Uterus (tissue), 4 donors: ENCODE data around the gene LIG3. TPM values are rescaled to one million over a fixed set of nuclear protein-coding genes. Genes with fewer than 3 reads are reported as not detected.

Source experiments
- DNase-seq, 2 donors: peaks; one replicate each; pipeline ENCODE4 v3.0.0-alpha.2; 2019 to 2020
- H3K27ac ChIP-seq, 2 donors: fragments of 200-600 bp; sonication (generic); 1 replicate in 1 of 2; 2 replicates in 1 of 2; pipeline ENCODE4 v1.5.1; 2016 to 2018
- H3K27me3 ChIP-seq, 2 donors: fragments of 200-600 bp; sonication (generic); one replicate each; pipeline ENCODE4 v1.5.1; 2018 to 2019; ENCODE audit warnings: control low read depth in 1 of 2
- H3K36me3 ChIP-seq, 2 donors: fragments of 200-600 bp; sonication (generic); one replicate each; pipeline ENCODE4 v1.5.1; 2019; ENCODE audit warnings: control low read depth in 1 of 2
- H3K4me1 ChIP-seq, 2 donors: fragments of 200-600 bp; sonication (generic); one replicate each; pipeline ENCODE4 v1.5.1; 2018 to 2019; ENCODE audit warnings: control low read depth in 1 of 2
- H3K4me3 ChIP-seq, 2 donors: fragments of 200-600 bp; sonication (generic); 1 replicate in 1 of 2; 2 replicates in 1 of 2; pipeline ENCODE4 v1.5.1; 2018 to 2019; ENCODE audit warnings: mild to moderate bottlenecking in 1 of 2
- H3K9me3 ChIP-seq, 2 donors: fragments of 200-600 bp; sonication (generic); one replicate each; pipeline ENCODE4 v1.5.1; 2019; ENCODE audit warnings: control low read depth in 1 of 2
- CTCF ChIP-seq, 4 experiments: fragments of 200-600 bp in 2 of 4; fragments of 450-650 bp in 2 of 4; sonication (generic) in 2 of 4; IDR thresholded peaks; one replicate each; pipeline ENCODE4 v1.5.1; 2016 to 2019; ENCODE audit warnings: antibody characterized with exemption in 4 of 4, mild to moderate bottlenecking in 2 of 4, moderate library complexity in 1 of 4
- POLR2A ChIP-seq, 2 donors: fragments of 450-650 bp; IDR thresholded peaks; one replicate each; pipeline ENCODE4 v1.6.1; 2016; ENCODE audit warnings: antibody characterized with exemption in 2 of 2, mild to moderate bottlenecking in 1 of 2, moderate library complexity in 1 of 2
- intact Hi-C: fragments of 100-400 bp; cut with DNase I; formaldehyde crosslinking; loops from one replicate; pipeline ENCODE4 v1.15.1; 2023; ENCODE audit warnings: low total_unique reads
- total RNA-seq, 4 donors: library from RNA; depleted of rRNA in 3 of 4; stranded (reverse); fragments of >200 nt in 3 of 4; gene quantifications; one replicate each; pipeline versions ENCODE4 v1.1.0 to v1.2.4, GENCODE V29; 2014 to 2023
- donor health status: DM: yes; HTN: yes; CAD: no.

Gene LIG3
- total RNA-seq, 4 donors from 2014 or later = 11.5 to 108 (median 57.0) TPM

GRCh38 chr17:35052780-35053179, 72.5 kb downstream of the LIG3 start:
- no peak overlapping the region for H3K27ac ChIP-seq
- intact Hi-C loops = no loop called here
- no peaks in the 10 kb centered on the region for H3K9me3 ChIP-seq
- no peaks in the 10 kb centered on the region for H3K36me3 ChIP-seq
- TF ChIP-seq POLR2A (IDR thresholded peaks at IDR 0.05) (no peak), CTCF (IDR thresholded peaks at IDR 0.05) (no peak)
- H3K4me3 ChIP-seq = no peak overlapping the region
- H3K27me3 ChIP-seq = no peaks in the 10 kb centered on the region
- no peak for DNase-seq
- H3K4me1 ChIP-seq = no peaks in the 10 kb centered on the region

GRCh38 chr17:35053204-35053603, 72.9 kb downstream of the LIG3 start:
- Histone ChIP-seq H3K9me3 (no peaks in the 10 kb centered on the region), H3K36me3 (no peaks in the 10 kb centered on the region), H3K4me1 (no peaks in the 10 kb centered on the region), H3K27me3 (no peaks in the 10 kb centered on the region), H3K27ac (no peak overlapping the region), H3K4me3 (no peak overlapping the region)
- intact Hi-C loops = no loop called here
- no peak for TF ChIP-seq CTCF (IDR thresholded peaks at IDR 0.05)
- no peak for DNase-seq

- Histone ChIP-seq H3K4me1 (no peaks in the 10 kb centered on the region), H3K36me3 (no peaks in the 10 kb centered on the region), H3K9me3 (no peaks in the 10 kb centered on the region), H3K27me3 (no peaks in the 10 kb centered on the region), H3K27ac (no peak overlapping the region), H3K4me3 (no peak overlapping the region)
- no peak for DNase-seq
- TF ChIP-seq POLR2A (IDR thresholded peaks at IDR 0.05) (no peak), CTCF (IDR thresholded peaks at IDR 0.05) (no peak)
- intact Hi-C loops = no loop called here
Measured at GRCh38 chr17:35056013-35056412, 75.7 kb downstream of the LIG3 start.

- no peak for TF ChIP-seq CTCF (IDR thresholded peaks at IDR 0.05)
- TF ChIP-seq POLR2A (IDR thresholded peaks at IDR 0.05) = no peak
- H3K4me3 ChIP-seq = no peak overlapping the region
- H3K27ac ChIP-seq = no peak overlapping the region
- DNase-seq = no peak
- H3K27me3 ChIP-seq = no peaks in the 10 kb centered on the region
- no peaks in the 10 kb centered on the region for H3K9me3 ChIP-seq
- no peaks in the 10 kb centered on the region for H3K36me3 ChIP-seq
- intact Hi-C loops = no loop called here
- H3K4me1 ChIP-seq = no peaks in the 10 kb centered on the region
Measured at GRCh38 chr17:35057332-35057915, 77.1 kb downstream of the LIG3 start.

Other genes with a start within 250 kb of the LIG3 start
- 1 to 10 TPM in 3 of 4 donors, under 1 TPM in 1; 0.77 to 9.3 (median 7.1) TPM for gene CCT6B, start 19.1 kb upstream of the LIG3 start, total RNA-seq
- 10 to 100 TPM in 3 of 4 donors, 1 to 10 TPM in 1; 1.5 to 19.5 (median 16.1) TPM for gene ZNF830, start 19.0 kb upstream of the LIG3 start, total RNA-seq
- gene RFFL, start 83.2 kb downstream of the LIG3 start, total RNA-seq = 10 to 100 TPM; 11.5 to 38.5 (median 14.6) TPM
- 10 to 100 TPM in 2 of 4 donors, 1 to 10 TPM in 1, under 1 TPM in 1; 0.29 to 17.4 (median 7.6) TPM for gene RAD51D, start 139.3 kb downstream of the LIG3 start, total RNA-seq
- not detected for gene FNDC8, start 141.1 kb downstream of the LIG3 start, total RNA-seq
- gene NLE1, start 161.8 kb downstream of the LIG3 start, total RNA-seq = 10 to 100 TPM in 3 of 4 donors, 1 to 10 TPM in 1; 3.6 to 30.0 (median 19.7) TPM
- under 1 TPM in 2 of 4 donors, not detected in 2; 0.21 to 0.55 TPM for gene UNC45B, start 167.3 kb downstream of the LIG3 start, total RNA-seq
- not detected for gene SLC35G3, start 213.9 kb downstream of the LIG3 start, total RNA-seq